ENCODE measurements around the gene IL15RA.
A peak's percentile ranks its signal among the peaks of the same experiment; 100 is the strongest.
"Not testable (repeated sequence)": the region's sequence is repeated elsewhere in the genome, so short reads cannot be mapped to it uniquely, and the experiment has no call there.

Gene IL15RA

GRCh38 chr10:6005856-6006395, 28.6 kb upstream of the IL15RA start:
- no peak for DNase-seq (ENCODE audit: low spot score)

DNA sequence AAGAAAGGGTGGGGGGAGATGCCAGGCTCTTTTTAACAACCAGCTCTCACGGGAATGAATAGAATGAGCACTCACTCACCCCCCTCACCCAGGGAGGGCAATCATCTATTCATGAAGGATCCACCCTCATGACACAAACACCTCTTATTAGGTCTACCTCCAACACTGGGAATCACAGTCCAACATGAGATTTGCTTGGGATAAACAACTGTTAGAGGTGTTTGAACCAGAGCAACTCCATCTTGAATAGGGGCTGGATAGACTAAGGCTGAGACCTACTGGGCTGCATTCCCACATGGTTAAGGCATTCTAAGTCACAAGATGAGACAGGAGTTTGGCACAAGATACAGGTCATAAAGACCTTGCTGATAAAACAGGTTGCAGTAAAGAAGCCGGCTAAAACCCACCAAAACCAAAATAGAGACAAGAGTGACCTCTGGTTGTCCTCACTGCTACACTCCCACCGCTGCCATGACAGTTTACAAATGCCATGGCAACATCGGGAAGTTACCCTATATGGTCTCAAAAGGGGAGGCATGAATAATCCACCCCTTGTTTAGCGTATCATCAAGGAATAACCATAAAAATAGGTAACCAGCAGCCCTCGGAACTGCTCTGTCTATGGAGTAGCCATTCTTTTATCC, 27.9 kb upstream of the IL15RA start:
- not testable (repeated sequence) for DNase-seq (ENCODE audit: low spot score)

DNA sequence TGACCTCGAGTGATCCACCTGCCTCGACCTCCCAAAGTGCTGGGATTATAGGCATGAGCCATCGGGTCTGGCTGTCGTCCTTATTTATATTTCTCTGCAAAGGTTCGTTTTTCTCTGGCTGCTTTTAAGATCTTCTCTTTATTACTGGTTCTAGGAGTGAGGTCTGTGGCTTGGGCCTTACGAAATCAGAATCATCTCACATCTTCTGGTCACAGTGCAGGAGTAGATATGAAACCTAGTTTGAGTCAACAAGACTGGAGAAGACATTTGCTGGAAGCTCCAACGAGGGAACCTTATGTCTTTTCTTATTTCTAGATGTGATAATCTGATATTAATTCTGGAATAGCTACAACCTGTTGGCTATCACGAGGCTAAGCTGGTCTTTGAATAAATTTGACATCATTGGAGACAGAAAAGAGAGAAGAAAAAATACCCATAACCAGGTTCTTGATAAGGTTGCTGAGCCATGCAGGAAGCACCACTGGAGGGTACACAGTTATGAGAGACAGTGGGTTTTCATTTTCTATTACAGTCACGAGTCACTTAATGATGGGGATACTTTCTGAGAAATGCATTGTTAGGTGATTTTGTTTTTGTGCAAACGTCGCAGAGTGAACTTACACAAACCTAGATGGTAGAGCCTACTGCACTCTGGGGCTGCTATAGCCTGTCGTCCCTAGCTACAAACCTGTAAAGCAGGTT, 25.6 kb upstream of the IL15RA start:
- no peak for DNase-seq (ENCODE audit: low spot score)

GRCh38 chr10:5999440-6000165, 22.3 kb upstream of the IL15RA start:
- DNase-seq (ENCODE audit: low spot score): no peak

GRCh38 chr10:5996696-5997095, 19.4 kb upstream of the IL15RA start:
- no peak for DNase-seq (ENCODE audit: low spot score)

- no peak for DNase-seq (ENCODE audit: low spot score)
Observed at GRCh38 chr10:5992398-5992797, 15.1 kb upstream of the IL15RA start.

- DNase-seq (ENCODE audit: low spot score): no peak
Observed at GRCh38 chr10:5991708-5992107, 14.4 kb upstream of the IL15RA start.

DNA sequence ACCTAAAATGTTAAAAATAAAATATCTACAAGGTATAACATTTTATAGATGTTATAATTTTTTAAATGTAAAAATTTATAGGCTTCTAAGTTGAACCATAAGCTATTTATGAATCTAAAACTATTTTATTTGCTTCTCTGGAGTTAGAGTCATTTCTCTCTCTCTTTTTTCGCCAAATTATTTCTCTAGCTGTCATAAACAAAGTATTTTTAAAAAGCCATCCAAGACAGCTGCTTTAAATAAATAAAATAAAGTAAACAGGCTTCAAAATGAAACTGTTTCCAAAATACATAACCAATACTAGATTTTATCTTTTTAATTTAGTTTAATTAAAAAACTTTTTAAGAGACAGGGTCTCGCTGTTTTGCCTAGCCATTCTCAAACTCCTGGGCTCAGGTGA, 12.4 kb upstream of the IL15RA start:
- DNase-seq (ENCODE audit: low spot score): no peak

GRCh38 chr10:5988336-5988920, 11.1 kb upstream of the IL15RA start:
- DNase-seq (ENCODE audit: low spot score): no peak

DNA sequence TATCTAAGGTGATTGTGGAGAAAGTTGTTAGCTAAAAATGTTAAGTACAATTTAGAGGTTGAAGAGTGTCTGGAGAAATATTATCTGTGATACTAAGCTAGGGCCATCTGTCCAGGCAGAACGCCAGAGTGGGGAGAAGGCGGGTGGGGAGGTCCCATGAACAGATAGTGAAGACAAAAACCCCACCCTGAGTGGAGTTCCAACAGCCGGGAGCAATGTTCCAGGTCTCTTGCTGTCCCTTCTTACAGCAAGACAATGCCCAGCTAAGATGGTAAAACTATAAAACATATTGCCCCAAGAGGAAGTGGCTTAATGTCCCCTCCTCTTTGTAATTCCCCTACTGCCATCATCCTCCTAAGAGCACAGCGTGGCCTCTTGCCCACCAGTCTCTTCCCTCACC, 10.4 kb upstream of the IL15RA start:
- no peak for DNase-seq (ENCODE audit: low spot score)

DNA sequence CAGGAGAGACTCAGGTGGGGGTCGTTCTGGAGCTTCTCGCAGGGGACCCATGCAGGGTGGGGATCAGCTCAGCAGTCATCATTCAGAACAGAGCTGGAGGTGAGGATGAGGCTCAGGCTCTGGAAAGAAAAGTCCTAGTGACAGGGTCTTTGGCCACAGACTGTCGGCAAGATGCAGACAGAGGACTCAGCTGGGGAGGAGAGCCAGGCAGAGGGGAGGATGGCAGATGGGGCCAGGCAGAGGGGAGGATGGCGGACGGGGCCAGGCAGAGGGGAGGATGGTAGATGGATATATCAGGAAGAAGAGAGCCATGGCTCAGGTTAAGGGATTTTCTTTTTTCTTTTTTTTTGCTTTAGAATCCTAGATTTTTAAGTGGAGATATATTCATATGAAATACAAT, 7.7 kb upstream of the IL15RA start:
- DNase-seq (ENCODE audit: low spot score): no peak

GRCh38 chr10:5983774-5984173, 6.4 kb upstream of the IL15RA start:
- no peak for DNase-seq (ENCODE audit: low spot score)

DNA sequence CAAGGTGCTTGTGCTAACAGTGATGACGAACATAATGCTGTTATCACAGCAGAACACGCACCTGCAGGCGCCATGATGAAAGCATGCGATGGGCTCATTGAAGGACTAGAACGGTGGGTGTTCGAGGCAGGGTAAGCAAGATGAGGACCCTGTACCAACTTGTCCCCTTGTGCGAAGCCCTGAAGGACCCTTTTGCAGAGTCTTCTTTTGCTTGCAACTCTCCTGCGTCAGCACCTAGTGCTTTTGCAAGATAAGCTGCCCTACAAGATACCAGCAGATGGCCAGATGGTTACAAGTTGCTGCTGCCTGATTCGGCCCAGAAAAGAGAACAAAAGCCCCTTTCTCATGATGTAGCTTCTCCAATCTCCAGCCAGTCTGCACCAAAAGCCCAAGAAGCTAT, 4.2 kb upstream of the IL15RA start:
- DNase-seq (ENCODE audit: low spot score): no peak

DNA sequence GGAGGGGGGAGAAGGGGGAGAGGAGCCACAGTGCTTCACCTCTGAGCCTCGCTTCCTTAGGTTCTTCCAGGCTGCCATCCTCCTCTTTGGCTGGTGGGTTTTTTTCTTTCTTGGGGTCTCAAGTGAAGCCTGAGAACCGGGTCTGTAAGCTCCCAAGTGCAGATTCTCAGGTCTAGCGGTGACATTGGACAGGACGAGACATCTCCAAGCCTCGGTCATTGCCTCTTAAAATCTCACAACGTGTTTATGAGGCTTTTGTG, 817 bp upstream of the IL15RA start:
- no peak for DNase-seq (ENCODE audit: low spot score)

DNA sequence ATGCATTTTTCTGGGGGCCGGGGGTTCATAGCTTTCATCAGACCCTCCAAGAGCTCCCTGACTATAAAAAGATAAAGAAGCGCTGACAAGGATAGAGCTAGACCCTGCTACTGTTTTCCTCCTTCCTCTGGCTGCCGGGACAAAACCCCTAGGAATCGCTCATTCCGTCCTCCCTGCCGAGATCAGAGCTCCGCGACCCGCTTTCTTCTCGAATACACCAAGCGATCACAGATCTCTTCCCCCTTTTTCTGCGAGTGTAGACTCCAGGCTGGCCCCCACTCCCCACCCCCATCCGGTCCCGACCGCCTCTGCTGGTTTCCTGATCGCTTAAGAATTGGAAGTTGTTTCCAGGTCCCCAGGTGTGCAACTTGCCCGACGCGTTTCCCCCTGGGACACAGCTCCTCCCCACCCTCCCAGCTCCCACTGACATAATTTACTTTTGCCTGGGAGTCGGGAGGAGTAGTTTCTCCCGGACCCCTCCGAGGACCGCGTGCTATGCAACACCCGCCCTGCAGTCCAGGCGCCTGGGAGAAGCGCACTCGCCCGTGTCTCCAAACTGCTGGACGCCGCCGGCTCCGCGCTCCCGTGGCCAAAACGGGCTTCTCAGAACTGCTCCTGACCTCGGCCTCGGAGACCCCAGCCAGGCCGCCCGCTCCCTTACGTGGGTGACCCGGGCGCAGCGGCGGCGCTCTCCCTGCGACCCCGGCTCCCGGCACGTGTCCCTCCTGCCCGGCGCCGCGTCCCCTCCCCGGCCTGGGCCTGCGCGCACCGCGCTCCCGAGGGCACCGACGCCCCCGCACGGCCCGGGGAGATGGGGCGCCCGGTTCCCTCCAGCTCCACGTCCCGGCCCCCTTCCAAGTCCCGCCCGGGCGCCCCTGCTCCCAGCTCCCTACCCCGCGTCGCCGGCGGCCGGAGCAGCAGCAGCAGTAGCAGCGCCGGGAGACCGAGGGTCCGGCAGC, 552 bp downstream of the IL15RA start:
- DNase-seq (ENCODE audit: low spot score): peak; percentile 73

GRCh38 chr10:5975641-5976473, 1.5 kb downstream of the IL15RA start:
- DNase-seq (ENCODE audit: low spot score): peak; percentile 71

DNA sequence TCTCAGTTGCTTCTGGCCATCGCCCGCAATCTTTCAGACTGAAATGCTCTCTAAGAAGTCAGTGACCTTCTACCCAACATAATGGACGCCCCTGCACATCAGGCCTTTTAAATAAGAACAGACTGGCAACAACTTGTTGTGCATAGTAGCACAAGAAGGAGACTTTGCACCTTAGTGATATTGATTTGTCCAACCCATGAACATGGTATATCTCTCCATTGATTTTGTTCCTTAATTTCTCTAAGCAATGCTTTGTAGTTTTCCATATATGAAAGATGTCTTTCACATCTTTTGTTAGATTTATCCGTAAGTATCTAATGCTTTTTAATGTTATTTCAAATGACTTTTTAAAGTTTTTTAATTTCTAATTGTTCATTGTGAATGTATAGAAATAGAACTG, 4.3 kb downstream of the IL15RA start:
- no peak for DNase-seq (ENCODE audit: low spot score)

DNA sequence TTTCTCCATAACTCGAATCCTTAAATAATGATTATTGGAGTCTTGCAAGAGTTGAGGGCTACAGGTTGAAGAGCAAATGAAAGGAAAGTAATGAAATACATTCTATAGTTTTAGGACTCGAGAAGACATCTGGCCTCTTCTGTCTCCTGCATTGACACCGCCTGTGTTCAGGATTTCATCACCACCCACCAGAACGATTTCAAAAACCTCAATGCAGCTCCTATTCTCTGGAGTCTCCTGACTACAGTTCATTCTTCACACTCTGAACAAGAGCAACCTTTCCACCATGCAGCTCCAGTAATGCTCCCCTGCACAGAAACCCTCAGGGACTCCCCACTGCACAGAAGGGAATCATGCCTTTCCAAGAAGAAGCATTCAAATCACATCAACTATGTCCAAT, 5.5 kb downstream of the IL15RA start:
- no peak for DNase-seq (ENCODE audit: low spot score)

DNA sequence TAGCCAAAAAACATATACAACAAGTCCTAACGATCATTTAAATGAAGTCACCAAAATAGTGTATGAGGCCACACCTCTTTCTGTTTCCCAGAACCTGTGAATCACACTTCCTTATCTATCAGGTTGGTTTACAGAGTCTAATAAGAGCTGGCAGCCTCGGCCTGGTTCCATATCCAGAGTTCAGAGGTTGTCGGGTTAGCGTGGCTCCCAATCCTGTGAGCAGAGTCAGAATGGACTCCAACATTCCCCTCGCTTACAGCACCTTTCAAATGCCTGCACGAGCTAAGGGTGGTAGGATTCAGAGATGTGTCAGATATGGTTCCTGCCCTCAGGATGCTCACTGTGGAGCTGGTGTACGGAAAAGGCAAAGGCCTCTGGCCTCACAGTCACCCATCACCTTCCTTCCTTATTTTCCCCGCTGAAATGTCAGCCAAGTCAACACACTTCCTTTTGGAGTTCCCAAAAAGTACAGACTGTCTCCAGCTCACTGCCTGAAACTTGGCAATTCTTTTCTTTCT, 6.0 kb downstream of the IL15RA start:
- no peak for DNase-seq (ENCODE audit: low spot score)

- DNase-seq (ENCODE audit: low spot score): no peak
Observed at GRCh38 chr10:5970527-5970926, 6.8 kb downstream of the IL15RA start.

GRCh38 chr10:5970066-5970465, 7.3 kb downstream of the IL15RA start:
- no peak for DNase-seq (ENCODE audit: low spot score)

Data from AG20443 (cell line).